HepG2 (cell line): ENCODE results near the gene TMEM209. TPM values are rescaled to one million over a fixed set of nuclear protein-coding genes. Genes with fewer than 3 reads are reported as not detected.

Experiments used
- AHDC1 ChIP-seq: sonication (generic); formaldehyde crosslinking; IDR thresholded peaks from 2 replicates; pipeline ENCODE4 v1.5.1; 2020; ENCODE audit warnings: mild to moderate bottlenecking, missing genetic modification reagents, borderline replicate concordance
- ARID2 ChIP-seq: sonication (generic); formaldehyde crosslinking; IDR thresholded peaks from 2 replicates; pipeline ENCODE4 v1.8.1; 2022; ENCODE audit warnings: mild to moderate bottlenecking, missing genetic modification reagents, borderline replicate concordance
- ARID5B ChIP-seq: IDR thresholded peaks from 2 replicates; pipeline ENCODE4 v1.4.0; 2020; ENCODE audit warnings: mild to moderate bottlenecking, missing genetic modification reagents
- ATF3 ChIP-seq: sonication (generic); formaldehyde crosslinking; IDR thresholded peaks from 2 replicates; pipeline ENCODE4 v1.4.0; 2020; ENCODE audit warnings: missing genetic modification reagents
- KLF6 ChIP-seq: IDR thresholded peaks from 2 replicates; pipeline ENCODE4 v1.8.0; 2016; ENCODE audit warnings: missing biosample characterization, missing genetic modification reagents
- LCORL ChIP-seq, 2 experiments: fragments of 450-650 bp in 1 of 2; sonication (generic) in 1 of 2; formaldehyde crosslinking in 1 of 2; IDR thresholded peaks; 2 replicates each; pipeline versions ENCODE4 v1.5.0 to v1.6.1; 2017 to 2020; ENCODE audit warnings: antibody characterized with exemption in 1 of 2, missing genetic modification reagents in 1 of 2
- NBN ChIP-seq: fragments of 450-650 bp; conservative IDR thresholded peaks from 2 replicates; pipeline ENCODE4 v1.6.1; 2017
- SOX13 ChIP-seq, 3 experiments: fragments of 450-650 bp in 1 of 3; sonication (generic) in 1 of 3; formaldehyde crosslinking in 1 of 3; IDR thresholded peaks in 2 of 3; conservative IDR thresholded peaks in 1 of 3; 2 replicates each; pipeline versions ENCODE4 v1.5.0 to v1.6.1; 2016 to 2020; ENCODE audit warnings: antibody characterized with exemption in 1 of 3, mild to moderate bottlenecking in 1 of 3, missing compliant biosample characterization in 1 of 3, missing genetic modification reagents in 1 of 3, moderate library complexity in 1 of 3
- SP140L ChIP-seq: sonication (generic); formaldehyde crosslinking; IDR thresholded peaks from 2 replicates; pipeline ENCODE4 v1.4.0; 2020; ENCODE audit warnings: missing genetic modification reagents, borderline replicate concordance
- ZNF281 ChIP-seq: sonication (generic); formaldehyde crosslinking; IDR thresholded peaks from 2 replicates; pipeline ENCODE4 v1.4.0; 2020; ENCODE audit warnings: missing genetic modification reagents, borderline replicate concordance
- ZNF770 ChIP-seq: sonication (generic); formaldehyde crosslinking; IDR thresholded peaks from 2 replicates; pipeline ENCODE4 v1.5.0; 2020; ENCODE audit warnings: mild to moderate bottlenecking, missing genetic modification reagents
- polyA plus RNA-seq, 8 experiments: library from polyadenylated mRNA; depleted of rRNA in 3 of 8; stranded (reverse) in 7 of 8; unstranded in 1 of 8; fragments of >200 nt; fragmentation: Illumina TruSeq in 4 of 8; extraction: Trizol in 4 of 8; gene quantifications; 2 replicates each; pipeline versions ENCODE4 v1.2.1 to v1.2.3, GENCODE V29; 2011 to 2016; ENCODE audit warnings: low read depth in 4 of 8, missing spikeins in 1 of 8, mixed read lengths in 1 of 8; ENCODE audit not compliant: insufficient read depth in 1 of 8
- total RNA-seq, 5 experiments: library from RNA; depleted of rRNA; stranded (reverse); fragments of >200 nt; fragmentation: Illumina TruSeq; extraction: Trizol; gene quantifications; 2 replicates each; pipeline ENCODE4 v1.2.3, GENCODE V29; 2016; ENCODE audit warnings: low read depth in 1 of 5

TMEM209 gene
- total and polyA plus RNA-seq, 2 of the 13 experiments (the other 11 are each of a cell fraction or from before 2014, with no cell fraction given), result 14.5 to 15.6 TPM

GRCh38 chr7:130144312-130145171 lies 60.7 kb downstream of the TMEM209 start (continued):
- TF ChIP-seq AHDC1 (CRISPR knock-in tag), result peak; percentile 13; the same call in 1 of the 2 replicates
- no peak for TF ChIP-seq NBN
- peak; percentile 67; the same call in 1 of the 2 replicates for TF ChIP-seq ZNF281 (CRISPR knock-in tag)
- TF ChIP-seq ARID2 (CRISPR knock-in tag), result 0 out of 2 replicates have a peak, but pooled peaks have one; percentile 57
- TF ChIP-seq ATF3 (CRISPR knock-in tag), result no peak
- TF ChIP-seq LCORL (IDR thresholded peaks at IDR 0.05), result no peak
- no peak for TF ChIP-seq LCORL (CRISPR knock-in tag; IDR thresholded peaks at IDR 0.05)
- TF ChIP-seq ZNF770 (CRISPR knock-in tag), result no peak
- TF ChIP-seq SOX13 (IDR thresholded peaks at IDR 0.05), result no peak
- TF ChIP-seq SOX13 (CRISPR knock-in tag; conservative IDR thresholded peaks at IDR 0.05 in 1 of 2, IDR thresholded peaks at IDR 0.05 in 1 of 2), result peak in 1 of 2 experiments; percentile 16; a peak in 1 of 4 replicates
- TF ChIP-seq KLF6 (CRISPR knock-in tag), result no peak
- peak; percentile 50 for TF ChIP-seq ARID5B (CRISPR knock-in tag)
- TF ChIP-seq SP140L (CRISPR knock-in tag), result no peak
